Loucy (cell line): ENCODE results near the gene MED14.

Experiments
- H2AFZ ChIP-seq: fragments of 200-600 bp; sonication (generic); 2 replicates; pipeline ENCODE4 v1.6.0; 2016; ENCODE audit warnings: antibody characterized with exemption, mild to moderate bottlenecking, low read length, moderate library complexity
- H3F3A ChIP-seq: fragments of 200-600 bp; 2 replicates; pipeline ENCODE4 v1.6.0; 2016; ENCODE audit warnings: antibody characterized with exemption, low read depth, mild to moderate bottlenecking
- H3K27me3 ChIP-seq: fragments of 200-600 bp; sonication (generic); 2 replicates; pipeline ENCODE4 v1.6.1; 2014; ENCODE audit warnings: low read length, mild to moderate bottlenecking; ENCODE audit not compliant: insufficient read depth, poor library complexity, severe bottlenecking
- H3K36me3 ChIP-seq: fragments of 200-600 bp; sonication (generic); 2 replicates; pipeline ENCODE4 v1.6.1; 2016; ENCODE audit warnings: low read length; ENCODE audit not compliant: insufficient read depth
- H3K4me1 ChIP-seq: fragments of 200-600 bp; sonication (generic); 2 replicates; pipeline ENCODE4 v1.5.1; 2014; ENCODE audit warnings: low read length, mild to moderate bottlenecking; ENCODE audit not compliant: insufficient read depth, poor library complexity, severe bottlenecking
- H3K4me2 ChIP-seq: fragments of 200-600 bp; sonication (generic); 2 replicates; pipeline ENCODE4 v1.6.0; 2014; ENCODE audit warnings: antibody characterized with exemption, low read length, low read depth, mild to moderate bottlenecking; ENCODE audit not compliant: poor library complexity, severe bottlenecking
- H3K4me3 ChIP-seq: fragments of 200-600 bp; sonication (generic); 2 replicates; pipeline ENCODE4 v1.5.1; 2014; ENCODE audit warnings: low read length, mild to moderate bottlenecking, mixed read lengths; ENCODE audit not compliant: poor library complexity, severe bottlenecking
- H3K79me2 ChIP-seq: fragments of 200-600 bp; sonication (generic); 2 replicates; pipeline ENCODE4 v1.6.1; 2014; ENCODE audit warnings: low read length; ENCODE audit not compliant: insufficient read depth
- H3K9ac ChIP-seq: fragments of 200-600 bp; sonication (generic); 2 replicates; pipeline ENCODE4 v1.6.0; 2014; ENCODE audit warnings: mild to moderate bottlenecking, low read depth, low read length, moderate library complexity; ENCODE audit not compliant: poor library complexity, severe bottlenecking
- H3K9me2 ChIP-seq: fragments of 200-600 bp; sonication (generic); replicated peaks from 2 replicates; pipeline ENCODE4 v1.6.1; 2016; ENCODE audit warnings: low read depth, low read length, mixed read lengths
- H3K9me3 ChIP-seq: fragments of 200-600 bp; sonication (generic); 2 replicates; pipeline ENCODE4 v1.6.1; 2014; ENCODE audit warnings: mild to moderate bottlenecking, antibody characterized with exemption, low read length, low read depth; ENCODE audit not compliant: insufficient read depth
- H4K20me1 ChIP-seq: fragments of 200-600 bp; sonication (generic); 2 replicates; pipeline ENCODE4 v1.6.0; 2014; ENCODE audit warnings: antibody characterized with exemption, low read length, mild to moderate bottlenecking; ENCODE audit not compliant: insufficient read depth, poor library complexity, severe bottlenecking
- CTCF ChIP-seq: fragments of 200-600 bp; sonication (generic); conservative IDR thresholded peaks from 2 replicates; pipeline ENCODE4 v1.5.1; 2014; ENCODE audit warnings: mild to moderate bottlenecking, antibody characterized with exemption, low read length
- EZH2phosphoT487 ChIP-seq: fragments of 200-600 bp; IDR thresholded peaks from 2 replicates; pipeline ENCODE4 v1.6.1; 2018; ENCODE audit warnings: antibody characterized with exemption, mild to moderate bottlenecking, moderate library complexity, borderline replicate concordance

Gene MED14

GRCh38 chrX:40746521-40746920 lies 11.2 kb upstream of the MED14 start:
- Histone ChIP-seq H3K36me3 (no peaks in the 10 kb centered on the region), H3K27me3 (no peaks in the 10 kb centered on the region), H4K20me1 (no peaks in the 10 kb centered on the region), H3K4me1 (peaks cover 9% of the 10 kb centered on the region), H3K9me3 (no peaks in the 10 kb centered on the region), H3K9me2 (no peaks in the 10 kb centered on the region), H3F3A (no peaks in the 10 kb centered on the region), H2AFZ (no peak overlapping the region), H3K79me2 (no peaks in the 10 kb centered on the region), H3K4me2 (no peak overlapping the region), H3K4me3 (no peak overlapping the region), H3K9ac (no peak overlapping the region)
- TF ChIP-seq CTCF, result no peak
- no peak for TF ChIP-seq EZH2phosphoT487

- Histone ChIP-seq H3K9me2 (no peaks in the 10 kb centered on the region), H3K9ac (peak overlapping the region; percentile 83), H3K36me3 (no peaks in the 10 kb centered on the region), H3F3A (no peaks in the 10 kb centered on the region), H3K27me3 (no peaks in the 10 kb centered on the region), H3K4me2 (peak overlapping the region; percentile 91), H3K79me2 (peaks cover 38% of the 10 kb centered on the region), H4K20me1 (peaks cover 30% of the 10 kb centered on the region), H3K9me3 (no peaks in the 10 kb centered on the region), H2AFZ (peak overlapping the region; percentile 98), H3K4me1 (peaks cover 14% of the 10 kb centered on the region), H3K4me3 (peak overlapping the region; percentile 94)
- no peak for TF ChIP-seq EZH2phosphoT487
- TF ChIP-seq CTCF, result no peak
These were observed 796 bp upstream of the MED14 start for GRCh38 chrX:40736170-40736505.

- Histone ChIP-seq H3K9me2 (no peaks in the 10 kb centered on the region), H3K79me2 (peaks cover 50% of the 10 kb centered on the region)
These were observed 394 bp downstream of the MED14 start for GRCh38 chrX:40734971-40735324.

More at GRCh38 chrX:40734971-40735324, 394 bp downstream of the MED14 start:
- Histone ChIP-seq H3F3A (no peaks in the 10 kb centered on the region), H4K20me1 (peaks cover 33% of the 10 kb centered on the region), H2AFZ (peak overlapping the region; percentile 36; the same call in 1 of the 2 replicates), H3K36me3 (no peaks in the 10 kb centered on the region), H3K9ac (peak overlapping the region; percentile 83), H3K9me3 (no peaks in the 10 kb centered on the region), H3K4me3 (peak overlapping the region; percentile 94), H3K27me3 (no peaks in the 10 kb centered on the region), H3K4me2 (peak overlapping the region; percentile 92), H3K4me1 (peaks cover 23% of the 10 kb centered on the region)
- TF ChIP-seq EZH2phosphoT487 (no peak), CTCF (no peak)
